ENCODE measurements around the gene ANGPT4. TPM values are rescaled to one million over a fixed set of nuclear protein-coding genes. Genes with fewer than 3 reads are reported as not detected.

ANGPT4 gene
- polyA plus RNA-seq, 1 experiment = not detected

DNA sequence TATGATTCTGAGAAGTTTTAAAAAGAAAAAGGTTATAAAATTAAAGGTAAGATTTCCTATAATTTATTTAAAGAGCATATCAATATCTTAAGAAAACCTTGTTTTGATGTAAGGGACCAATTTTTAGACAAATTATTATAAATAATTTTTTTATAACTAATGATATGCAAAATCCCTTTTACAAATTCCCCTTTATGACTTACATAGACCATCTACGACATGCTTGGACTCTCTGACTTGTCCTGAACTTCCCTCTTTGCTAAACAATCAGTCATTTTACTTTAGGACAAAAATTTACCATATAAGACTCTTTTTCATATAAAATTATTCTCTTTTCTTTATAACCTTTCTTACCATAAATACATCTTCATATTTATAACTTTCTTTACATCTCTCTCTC is 15.3 kb upstream of the ANGPT4 start:
- no peak overlapping the region for H3K27ac ChIP-seq (ENCODE audit: low read depth, low read length)
- TF ChIP-seq, protein P1, sequence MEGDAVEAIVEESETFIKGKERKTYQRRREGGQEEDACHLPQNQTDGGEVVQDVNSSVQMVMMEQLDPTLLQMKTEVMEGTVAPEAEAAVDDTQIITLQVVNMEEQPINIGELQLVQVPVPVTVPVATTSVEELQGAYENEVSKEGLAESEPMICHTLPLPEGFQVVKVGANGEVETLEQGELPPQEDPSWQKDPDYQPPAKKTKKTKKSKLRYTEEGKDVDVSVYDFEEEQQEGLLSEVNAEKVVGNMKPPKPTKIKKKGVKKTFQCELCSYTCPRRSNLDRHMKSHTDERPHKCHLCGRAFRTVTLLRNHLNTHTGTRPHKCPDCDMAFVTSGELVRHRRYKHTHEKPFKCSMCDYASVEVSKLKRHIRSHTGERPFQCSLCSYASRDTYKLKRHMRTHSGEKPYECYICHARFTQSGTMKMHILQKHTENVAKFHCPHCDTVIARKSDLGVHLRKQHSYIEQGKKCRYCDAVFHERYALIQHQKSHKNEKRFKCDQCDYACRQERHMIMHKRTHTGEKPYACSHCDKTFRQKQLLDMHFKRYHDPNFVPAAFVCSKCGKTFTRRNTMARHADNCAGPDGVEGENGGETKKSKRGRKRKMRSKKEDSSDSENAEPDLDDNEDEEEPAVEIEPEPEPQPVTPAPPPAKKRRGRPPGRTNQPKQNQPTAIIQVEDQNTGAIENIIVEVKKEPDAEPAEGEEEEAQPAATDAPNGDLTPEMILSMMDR (IDR thresholded peaks at IDR 0.05; ENCODE audit: low read depth, low read length) = no peak
- DNase-seq (ENCODE audit: low read depth, low spot score) = no peak
- H3K9me3 ChIP-seq (ENCODE audit: control insufficient read depth, insufficient read depth, low read length) = peaks cover 5% of the 10 kb centered on the region; the same call in 1 of the 2 replicates
- no peaks in the 10 kb centered on the region for H3K27me3 ChIP-seq (ENCODE audit: control insufficient read depth, insufficient read depth, low read length)
- ChIA-PET POLR2A (no interaction called here), CTCF (no interaction called here)
- H3K4me3 ChIP-seq (ENCODE audit: low read depth, low read length) = no peak overlapping the region

DNA sequence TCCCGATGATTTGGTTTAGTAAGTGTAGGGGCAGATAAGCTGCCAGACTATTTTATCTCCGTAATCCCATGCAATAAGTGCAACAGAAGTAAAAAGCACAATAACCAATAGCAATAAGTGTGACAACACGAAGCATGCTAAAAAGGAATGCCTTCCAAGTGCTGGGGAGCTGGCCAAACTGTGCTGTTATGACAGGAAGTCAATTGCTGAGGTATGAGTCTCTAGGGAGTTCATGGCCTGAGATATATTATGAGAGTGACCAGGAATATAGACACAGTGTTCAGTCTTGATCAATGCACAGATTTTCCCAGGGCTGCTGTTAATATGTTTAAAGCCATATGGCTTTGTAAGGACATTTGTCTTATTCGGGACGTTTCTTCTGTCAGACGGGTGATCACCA is 10.5 kb upstream of the ANGPT4 start:
- TF ChIP-seq, protein P1 (IDR thresholded peaks at IDR 0.05; ENCODE audit: low read depth, low read length) = no peak
- Histone ChIP-seq H3K27ac (ENCODE audit: low read depth, low read length) (no peak overlapping the region), H3K9me3 (ENCODE audit: control insufficient read depth, insufficient read depth, low read length) (no peaks in the 10 kb centered on the region), H3K27me3 (ENCODE audit: control insufficient read depth, insufficient read depth, low read length) (no peaks in the 10 kb centered on the region), H3K4me3 (ENCODE audit: low read depth, low read length) (no peak overlapping the region)
- ChIA-PET CTCF (no interaction called here), POLR2A (no interaction called here)
- DNase-seq (ENCODE audit: low read depth, low spot score) = no peak

DNA sequence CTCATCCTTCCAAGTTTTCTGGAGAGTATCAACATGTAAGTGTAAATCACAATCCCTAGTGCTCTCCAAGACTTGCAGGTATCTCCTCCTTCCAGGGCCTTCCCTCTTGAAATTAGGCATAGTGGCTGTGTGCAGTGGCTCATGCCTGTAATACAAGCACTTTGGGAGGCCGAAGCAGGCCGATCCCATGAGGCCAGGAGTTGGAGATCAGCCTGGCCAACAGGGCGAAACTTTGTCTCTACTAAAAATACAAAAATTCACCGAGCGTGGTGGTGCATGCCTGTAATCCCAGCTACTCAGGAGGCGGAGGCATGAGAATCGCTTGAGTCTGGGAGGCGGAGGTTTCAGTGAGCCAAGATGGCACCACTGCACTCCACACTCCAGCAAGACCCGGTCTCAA is 9.4 kb upstream of the ANGPT4 start:
- ChIA-PET CTCF (interaction anchor here (0.6 to 0.8 kb wide), 2 partner anchors 32 to 468 kb away, joined by 3 to 8 read pairs; no protein-coding TSS in a partner anchor), POLR2A (no interaction called here)
- no peak for DNase-seq (ENCODE audit: low read depth, low spot score)
- Histone ChIP-seq H3K27ac (ENCODE audit: low read depth, low read length) (no peak overlapping the region), H3K27me3 (ENCODE audit: control insufficient read depth, insufficient read depth, low read length) (no peaks in the 10 kb centered on the region), H3K9me3 (ENCODE audit: control insufficient read depth, insufficient read depth, low read length) (no peaks in the 10 kb centered on the region), H3K4me3 (ENCODE audit: low read depth, low read length) (no peak overlapping the region)
- TF ChIP-seq, protein P1 (IDR thresholded peaks at IDR 0.05; ENCODE audit: low read depth, low read length) = no peak

DNA sequence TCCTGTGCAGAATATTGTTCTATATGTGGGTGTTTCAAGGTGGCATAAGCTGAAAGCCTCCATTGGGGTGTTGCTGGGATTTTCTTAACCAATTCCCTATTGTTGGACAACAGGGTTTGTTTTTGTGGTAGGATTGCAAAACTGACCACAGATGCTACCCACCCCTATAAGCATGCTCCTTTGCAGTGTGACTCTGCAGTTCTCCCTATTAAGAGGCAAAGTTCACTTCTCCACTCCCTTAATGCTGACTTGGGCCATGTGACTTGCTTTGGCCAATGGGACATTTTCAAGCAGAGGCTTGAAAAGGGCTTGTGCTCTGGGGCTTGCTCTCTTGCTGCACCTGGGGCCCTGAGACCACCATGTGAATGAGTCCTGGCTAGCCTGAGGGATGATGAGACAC is 8.5 kb upstream of the ANGPT4 start:
- Histone ChIP-seq H3K4me3 (ENCODE audit: low read depth, low read length) (no peak overlapping the region), H3K9me3 (ENCODE audit: control insufficient read depth, insufficient read depth, low read length) (no peaks in the 10 kb centered on the region), H3K27ac (ENCODE audit: low read depth, low read length) (no peak overlapping the region), H3K27me3 (ENCODE audit: control insufficient read depth, insufficient read depth, low read length) (no peaks in the 10 kb centered on the region)
- ChIA-PET POLR2A (no interaction called here), CTCF (interaction anchor here (0.6 kb wide), 1 partner anchor 469 kb away, joined by 3 read pairs; no protein-coding TSS in a partner anchor)
- no peak for DNase-seq (ENCODE audit: low read depth, low spot score)
- TF ChIP-seq, protein P1 (IDR thresholded peaks at IDR 0.05; ENCODE audit: low read depth, low read length) = no peak

DNA sequence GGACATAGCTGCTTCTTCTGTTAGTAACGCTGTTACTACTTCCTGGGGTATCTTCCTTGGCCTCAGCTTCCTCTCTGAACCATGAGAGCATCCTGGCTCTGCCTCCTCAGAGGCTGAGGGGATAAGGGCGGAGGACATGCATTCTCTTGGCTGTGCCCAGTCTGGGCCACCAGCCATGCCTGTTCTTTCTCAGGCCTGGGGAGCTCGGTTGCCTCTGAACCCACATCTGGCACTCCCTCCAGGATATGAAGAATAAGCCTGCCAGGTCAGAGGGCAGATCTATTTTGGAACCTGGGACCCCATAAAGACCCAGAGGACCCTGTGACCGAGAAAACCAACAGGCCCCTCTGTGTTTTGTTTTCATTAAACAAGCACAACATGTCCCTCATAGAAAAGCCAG is 6.6 kb upstream of the ANGPT4 start:
- Histone ChIP-seq H3K9me3 (ENCODE audit: control insufficient read depth, insufficient read depth, low read length) (no peaks in the 10 kb centered on the region), H3K4me3 (ENCODE audit: low read depth, low read length) (no peak overlapping the region), H3K27ac (ENCODE audit: low read depth, low read length) (no peak overlapping the region), H3K27me3 (ENCODE audit: control insufficient read depth, insufficient read depth, low read length) (no peaks in the 10 kb centered on the region)
- TF ChIP-seq, protein P1 (IDR thresholded peaks at IDR 0.05; ENCODE audit: low read depth, low read length) = no peak
- POLR2A ChIA-PET = no interaction called here
- CTCF ChIA-PET = no interaction called here
- DNase-seq (ENCODE audit: low read depth, low spot score) = no peak
